Mucosa of descending colon (tissue), 3 donors: ENCODE measurements around the gene CDC42EP3. TPM values are rescaled to one million over a fixed set of nuclear protein-coding genes. Genes with fewer than 3 reads are reported as not detected.
A peak's percentile ranks its signal among the peaks of the same experiment; 100 is the strongest.

Source experiments
- ATAC-seq: fragments of 200-7000 bp; cut with Tn5 transposase; one replicate; pipeline ENCODE4 v1.9.1; 2020; ENCODE audit warnings: mild to moderate bottlenecking, moderate library complexity
- DNase-seq, 3 donors: peaks; one replicate each; pipeline ENCODE4 v3.0.0-alpha.2; 2020
- H3K36me3 ChIP-seq: fragments of 200-600 bp; one replicate; pipeline ENCODE4 v1.8.0; 2021; ENCODE audit warnings: low read depth, mild to moderate bottlenecking
- H3K4me1 ChIP-seq: fragments of 200-600 bp; one replicate; pipeline ENCODE4 v1.8.0; 2021; ENCODE audit warnings: low read depth, mild to moderate bottlenecking
- H3K4me3 ChIP-seq: fragments of 200-600 bp; one replicate; pipeline ENCODE4 v1.8.0; 2021; ENCODE audit warnings: mild to moderate bottlenecking
- H3K9me3 ChIP-seq: fragments of 200-600 bp; one replicate; pipeline ENCODE4 v1.8.0; 2021; ENCODE audit warnings: mild to moderate bottlenecking
- intact Hi-C, 2 donors: fragments of 100-400 bp; cut with DNase I in 1 of 2; cut with micrococcal nuclease in 1 of 2; formaldehyde crosslinking; loops; one replicate each; pipeline versions ENCODE4 v1.11.0 to v1.11.1; 2022; cut with DNase I, micrococcal nuclease
- total RNA-seq, 3 donors: library from RNA; stranded (reverse); fragmentation: NEBNext Ultra II Directional in 2 of 3; extraction: Animal tissue kit (Norgen Biotek cat#: 25700) in 2 of 3; gene quantifications; one replicate each; pipeline versions ENCODE4 v1.2.1 to v1.2.4, GENCODE V29; 2021 to 2023
- TF ChIP-seq, protein P1 (sequence below): fragments of 200-600 bp; IDR thresholded peaks from one replicate; pipeline ENCODE4 v1.8.0; 2022; ENCODE audit warnings: antibody characterized with exemption, mild to moderate bottlenecking
- donor health status: DM: no; HTN: no; CAD: no; lungs with moderate emphysema.
- donor health status: DM: no; HTN: no; CAD: no.
- donor health status: DM: no; HTN: yes; CAD: no.

Gene CDC42EP3
- total RNA-seq, 3 donors from 2014 or later = 27.9 to 67.0 (median 30.1) TPM

DNA sequence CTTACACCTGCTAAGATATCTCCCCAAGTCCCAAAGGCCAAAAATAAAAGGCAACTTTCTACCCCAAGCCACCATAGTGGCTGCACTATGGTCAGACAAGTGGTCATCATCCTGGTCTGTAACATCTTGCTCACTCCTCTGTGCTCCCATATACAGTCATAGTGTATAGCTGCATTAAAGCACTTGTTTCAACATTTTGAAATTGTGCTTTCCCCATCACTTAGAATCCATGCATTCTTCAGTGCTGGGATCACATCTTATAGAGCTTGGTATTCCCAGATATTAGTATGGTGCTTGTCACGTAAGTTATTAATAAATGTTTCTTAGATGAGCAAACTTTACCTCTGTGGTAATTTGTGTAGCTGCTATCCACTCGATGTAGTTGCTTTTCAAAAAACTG, 40.4 kb upstream of the CDC42EP3 start:
- ATAC-seq = no peak

DNA sequence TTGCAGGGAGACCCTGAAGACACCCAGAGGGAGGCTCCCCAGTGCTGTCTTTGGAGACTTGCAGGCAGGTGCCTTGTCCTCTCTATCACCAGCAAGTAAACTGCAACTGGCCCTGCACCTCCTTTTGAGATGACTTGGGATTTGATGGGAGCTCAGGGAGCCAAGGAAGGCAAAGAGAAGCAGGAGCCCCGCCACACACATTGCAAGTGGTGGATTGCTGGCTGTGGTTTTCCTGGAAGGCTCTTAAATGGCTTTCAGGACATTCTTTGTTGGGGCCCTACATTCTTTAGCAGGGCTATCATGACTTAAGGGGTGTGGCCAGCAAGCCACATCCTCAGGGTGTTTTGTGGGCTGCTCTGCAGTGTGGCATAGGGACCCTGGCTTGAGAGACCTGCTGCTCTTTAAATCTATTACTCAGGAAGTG, 39.9 kb upstream of the CDC42EP3 start:
- H3K36me3 ChIP-seq = no peaks in the 10 kb centered on the region
- TF ChIP-seq, protein P1, sequence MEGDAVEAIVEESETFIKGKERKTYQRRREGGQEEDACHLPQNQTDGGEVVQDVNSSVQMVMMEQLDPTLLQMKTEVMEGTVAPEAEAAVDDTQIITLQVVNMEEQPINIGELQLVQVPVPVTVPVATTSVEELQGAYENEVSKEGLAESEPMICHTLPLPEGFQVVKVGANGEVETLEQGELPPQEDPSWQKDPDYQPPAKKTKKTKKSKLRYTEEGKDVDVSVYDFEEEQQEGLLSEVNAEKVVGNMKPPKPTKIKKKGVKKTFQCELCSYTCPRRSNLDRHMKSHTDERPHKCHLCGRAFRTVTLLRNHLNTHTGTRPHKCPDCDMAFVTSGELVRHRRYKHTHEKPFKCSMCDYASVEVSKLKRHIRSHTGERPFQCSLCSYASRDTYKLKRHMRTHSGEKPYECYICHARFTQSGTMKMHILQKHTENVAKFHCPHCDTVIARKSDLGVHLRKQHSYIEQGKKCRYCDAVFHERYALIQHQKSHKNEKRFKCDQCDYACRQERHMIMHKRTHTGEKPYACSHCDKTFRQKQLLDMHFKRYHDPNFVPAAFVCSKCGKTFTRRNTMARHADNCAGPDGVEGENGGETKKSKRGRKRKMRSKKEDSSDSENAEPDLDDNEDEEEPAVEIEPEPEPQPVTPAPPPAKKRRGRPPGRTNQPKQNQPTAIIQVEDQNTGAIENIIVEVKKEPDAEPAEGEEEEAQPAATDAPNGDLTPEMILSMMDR = no peak
- intact Hi-C loops = no loop called here
- H3K4me1 ChIP-seq = no peaks in the 10 kb centered on the region
- DNase-seq (peak; percentile 17 to 50 (median 28)), ATAC-seq (peak; percentile 68)
- no peaks in the 10 kb centered on the region for H3K9me3 ChIP-seq
- no peak overlapping the region for H3K4me3 ChIP-seq

More for the DNA sequence above, 40.4 kb upstream of the CDC42EP3 start:
- TF ChIP-seq, protein P1 = no peak
- Histone ChIP-seq H3K4me1 (no peaks in the 10 kb centered on the region), H3K9me3 (no peaks in the 10 kb centered on the region), H3K36me3 (no peaks in the 10 kb centered on the region), H3K4me3 (no peak overlapping the region)
- no peak for DNase-seq
- intact Hi-C loops = no loop called here

DNA sequence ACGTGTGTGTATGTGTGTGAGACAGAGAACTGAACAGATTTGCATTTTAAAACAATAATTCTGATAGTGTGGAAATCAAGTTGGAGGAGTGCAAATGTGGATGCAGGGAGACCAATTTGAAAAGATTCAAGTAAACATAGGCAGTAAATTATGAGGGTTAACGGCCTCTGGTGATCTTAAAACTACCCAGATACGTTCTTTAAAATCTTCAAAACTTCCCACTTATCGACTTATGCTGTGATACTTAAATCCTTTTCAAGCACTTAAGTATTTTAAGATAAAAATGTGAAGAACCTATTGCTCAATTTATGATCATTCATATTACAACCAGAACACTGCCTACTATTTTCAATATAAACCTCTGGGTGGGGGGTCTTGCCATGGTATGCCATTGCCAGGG, 37.7 kb upstream of the CDC42EP3 start:
- Histone ChIP-seq H3K36me3 (no peaks in the 10 kb centered on the region), H3K4me1 (no peaks in the 10 kb centered on the region), H3K4me3 (no peak overlapping the region), H3K9me3 (no peaks in the 10 kb centered on the region)
- intact Hi-C loops = no loop called here
- DNase-seq (no peak), ATAC-seq (no peak)
- TF ChIP-seq, protein P1 = no peak

DNA sequence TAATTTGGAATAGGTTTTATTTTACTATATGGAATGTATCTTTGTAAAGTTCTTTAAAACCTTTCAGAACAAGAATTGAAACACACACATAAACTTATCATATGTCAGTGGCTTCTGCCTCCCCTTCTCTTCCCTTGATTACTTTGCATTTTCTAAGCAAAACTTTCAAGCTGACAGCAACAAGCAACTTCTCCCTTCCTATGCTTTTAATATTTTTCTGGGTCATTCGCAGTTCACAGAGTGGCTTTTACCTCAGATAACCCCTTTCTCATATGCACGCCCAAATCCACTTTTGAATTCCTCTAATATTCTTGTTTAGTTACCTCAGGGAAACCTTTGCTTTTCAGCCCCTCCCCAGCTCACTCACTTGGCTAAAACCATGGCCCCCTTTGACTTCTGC, 36.7 kb upstream of the CDC42EP3 start:
- TF ChIP-seq, protein P1 = no peak
- no peaks in the 10 kb centered on the region for H3K36me3 ChIP-seq
- ATAC-seq (no peak), DNase-seq (no peak)
- intact Hi-C loops = no loop called here
- no peaks in the 10 kb centered on the region for H3K4me1 ChIP-seq
- H3K9me3 ChIP-seq = no peaks in the 10 kb centered on the region
- H3K4me3 ChIP-seq = no peak overlapping the region

DNA sequence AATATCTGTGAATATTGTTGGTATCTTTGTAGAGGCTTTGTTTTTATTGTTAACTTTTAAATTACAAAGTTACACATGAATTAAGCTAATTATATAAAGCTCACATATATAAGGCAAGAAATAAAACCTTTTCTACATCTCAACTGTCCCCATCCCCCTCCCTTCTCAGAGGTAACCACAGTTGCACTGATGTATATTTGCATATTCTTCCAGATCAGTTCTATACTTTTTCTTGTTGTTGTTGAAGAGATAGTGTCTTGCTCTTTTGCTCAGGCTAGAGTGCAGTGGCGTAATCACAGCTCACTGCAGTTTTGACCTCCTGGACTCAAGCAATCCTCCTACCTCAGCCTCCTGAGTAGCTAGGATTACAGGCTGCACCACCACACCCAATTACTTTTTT, 36.0 kb upstream of the CDC42EP3 start:
- DNase-seq (no peak), ATAC-seq (peak; percentile 31)
- intact Hi-C loops = no loop called here
- Histone ChIP-seq H3K36me3 (no peaks in the 10 kb centered on the region), H3K4me3 (no peak overlapping the region), H3K4me1 (no peaks in the 10 kb centered on the region), H3K9me3 (no peaks in the 10 kb centered on the region)
- TF ChIP-seq, protein P1 = no peak
